Measurements from ENCODE around the gene MAFB.

GRCh38 chr20:40702504-40702903, 13.5 kb upstream of the MAFB start:
- TF ChIP-seq YY1 (IDR thresholded peaks at IDR 0.05; ENCODE audit: insufficient read depth, insufficient read length) (no peak), ZNF274 (IDR thresholded peaks at IDR 0.05; ENCODE audit: low read depth, low read length) (no peak)

Measured in NT2/D1 (cell line).